Endometrium (tissue), 2 donors: ENCODE results near the gene NAA30.

Experiments used
- FAIRE-seq: peaks from 2 replicates; lab custom pipeline; 2012; peaks lifted over from hg19 to GRCh38; lab: Jason Lieb, UNC
- donor health status: control.
- donor health status: control.

The NAA30 gene

DNA sequence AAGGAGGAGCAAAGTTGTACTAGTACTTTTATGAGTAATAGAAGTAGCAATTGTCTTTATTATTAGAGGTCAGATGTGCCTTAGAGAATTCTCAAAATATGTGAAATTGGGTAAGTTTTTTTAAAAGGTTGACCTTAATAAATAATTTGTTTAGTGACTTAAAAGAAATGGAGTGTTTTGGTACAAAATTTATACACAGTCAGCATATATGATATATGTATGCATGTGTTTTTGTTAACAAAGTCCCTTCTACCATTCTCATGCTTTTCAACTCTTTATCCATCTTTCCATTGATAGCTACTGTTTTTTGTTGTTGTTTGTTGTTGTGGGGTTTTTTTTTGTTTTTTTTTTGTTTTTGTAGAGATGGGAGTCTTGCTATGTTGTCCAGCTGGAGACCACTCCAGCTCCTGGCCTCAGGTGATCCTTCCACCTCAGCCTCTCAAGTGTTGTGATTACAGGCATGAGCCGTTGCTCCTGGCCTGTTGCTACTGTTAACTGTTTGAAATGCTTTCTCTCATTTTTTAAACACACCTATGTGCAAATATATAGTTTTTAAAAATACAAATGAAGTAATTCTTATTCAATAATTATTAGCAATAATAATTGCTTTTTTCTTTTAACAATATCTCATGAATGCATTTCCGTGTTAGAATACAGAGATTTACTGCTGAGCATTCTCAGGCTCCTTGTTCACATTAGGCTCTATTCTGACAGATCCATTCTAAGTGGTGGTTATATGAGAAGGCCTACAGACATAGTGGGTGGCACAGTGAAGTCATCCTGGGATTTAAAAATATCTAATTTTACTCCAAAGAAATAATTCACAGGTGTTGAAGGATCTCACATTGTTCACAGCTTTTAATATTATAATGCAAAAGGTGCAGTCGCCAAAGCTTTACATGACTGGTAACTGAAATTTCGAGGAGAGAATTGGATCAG is 10.4 kb downstream of the NAA30 start:
- FAIRE-seq, result no peak

DNA sequence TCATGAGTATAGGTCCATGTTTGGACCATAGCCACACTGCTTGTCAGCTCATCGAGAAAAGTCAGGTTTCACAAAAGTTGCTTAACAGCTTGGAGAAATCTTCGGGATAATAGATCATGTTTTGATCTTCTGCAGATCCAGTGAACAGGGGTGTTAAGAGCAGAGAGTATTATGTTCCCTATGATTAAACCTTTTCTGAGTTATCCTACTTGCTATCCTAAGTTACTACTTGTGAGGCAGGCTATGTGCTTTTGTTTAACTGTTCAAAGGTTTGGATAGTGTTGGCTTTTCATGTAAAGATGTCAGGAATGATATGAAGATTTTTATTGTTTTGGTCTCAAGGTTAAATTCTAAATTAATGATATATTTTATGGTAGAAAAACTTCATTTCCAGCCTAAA is 11.1 kb downstream of the NAA30 start:
- no peak for FAIRE-seq

DNA sequence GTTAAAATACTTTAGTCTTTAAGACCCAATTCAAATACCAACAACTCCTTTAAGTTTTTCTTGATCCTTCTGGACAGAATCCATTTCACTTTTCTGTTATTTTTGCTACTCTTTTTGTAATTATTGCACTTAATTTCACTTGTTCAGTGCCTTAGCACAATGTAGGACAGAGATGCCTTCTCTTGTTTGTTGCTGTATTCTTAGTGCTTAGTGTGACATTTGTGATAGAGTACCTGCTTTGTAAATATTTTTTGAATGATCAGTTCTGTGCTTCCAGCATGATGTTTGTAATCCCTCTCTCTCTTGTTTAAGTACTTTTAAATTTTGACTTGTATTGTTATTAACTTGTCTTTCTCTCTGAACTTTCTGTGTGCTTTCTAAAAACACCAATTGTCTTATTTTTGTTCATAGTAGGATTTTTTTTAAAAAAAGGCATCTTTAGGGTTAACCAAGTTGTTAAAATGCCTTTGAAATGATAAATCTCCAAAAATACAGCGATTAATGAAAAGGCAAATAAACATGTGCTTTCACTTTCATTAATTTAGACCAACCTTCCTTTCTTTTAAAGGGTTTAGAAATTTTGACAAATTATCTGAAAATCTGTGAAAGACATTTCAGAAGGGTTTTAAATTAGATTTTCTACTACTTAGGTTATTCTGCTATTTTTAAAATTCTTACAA is 11.9 kb downstream of the NAA30 start:
- peak; percentile 45 for FAIRE-seq

DNA sequence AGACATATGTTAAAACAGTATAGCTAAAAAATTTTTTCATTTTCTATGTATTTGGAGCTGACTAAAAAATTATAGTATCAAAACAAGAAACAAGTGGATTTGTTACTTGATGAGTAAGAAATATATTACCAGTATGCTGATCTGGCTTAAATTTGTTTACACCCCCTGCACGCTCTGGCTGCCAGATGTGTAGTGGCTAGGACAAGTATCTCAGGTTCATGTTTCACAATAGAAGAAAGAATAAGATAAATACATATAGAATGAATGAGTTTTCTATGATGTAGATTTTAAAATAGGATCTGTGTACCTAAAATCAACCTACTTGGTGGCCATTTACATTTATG is 13.1 kb downstream of the NAA30 start:
- no peak for FAIRE-seq

DNA sequence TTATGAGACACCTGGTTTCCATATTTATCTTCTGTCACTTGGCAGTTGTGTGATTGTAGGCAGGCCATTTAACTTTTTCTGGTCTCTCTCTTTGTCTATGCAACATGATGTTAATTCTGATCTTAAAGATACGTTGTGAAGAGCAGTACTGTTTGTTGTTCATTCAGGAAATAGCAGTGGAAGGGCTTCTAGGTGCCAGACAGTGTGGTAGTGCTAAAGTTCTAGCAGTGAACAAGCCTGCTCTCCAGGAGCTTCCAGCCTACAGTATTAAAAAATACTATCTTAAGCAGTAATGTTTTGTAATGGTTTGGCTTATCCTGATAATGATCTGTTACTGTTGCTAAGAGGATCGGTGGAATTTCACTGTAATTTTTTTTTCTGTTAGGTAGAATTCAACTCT is 15.2 kb downstream of the NAA30 start:
- no peak for FAIRE-seq

DNA sequence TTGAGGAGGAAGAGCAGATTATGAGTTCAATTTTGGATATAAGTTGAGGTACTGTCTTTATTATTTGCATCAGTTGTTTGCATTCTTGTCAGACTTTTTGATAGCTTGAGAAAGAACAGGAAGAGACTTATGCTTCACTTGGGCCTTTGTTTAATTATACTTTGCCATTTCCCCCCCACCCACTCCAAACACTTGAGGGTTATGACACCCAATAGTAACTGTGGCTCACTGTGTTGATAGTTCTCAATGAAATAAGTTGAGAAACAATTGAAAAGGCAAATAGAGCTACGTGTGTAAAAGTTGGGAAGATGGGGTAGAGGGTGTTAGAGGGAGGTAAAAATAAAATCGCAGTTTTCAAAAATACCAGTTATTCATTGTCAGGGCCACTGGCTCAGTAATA is 17.7 kb downstream of the NAA30 start:
- no peak for FAIRE-seq

DNA sequence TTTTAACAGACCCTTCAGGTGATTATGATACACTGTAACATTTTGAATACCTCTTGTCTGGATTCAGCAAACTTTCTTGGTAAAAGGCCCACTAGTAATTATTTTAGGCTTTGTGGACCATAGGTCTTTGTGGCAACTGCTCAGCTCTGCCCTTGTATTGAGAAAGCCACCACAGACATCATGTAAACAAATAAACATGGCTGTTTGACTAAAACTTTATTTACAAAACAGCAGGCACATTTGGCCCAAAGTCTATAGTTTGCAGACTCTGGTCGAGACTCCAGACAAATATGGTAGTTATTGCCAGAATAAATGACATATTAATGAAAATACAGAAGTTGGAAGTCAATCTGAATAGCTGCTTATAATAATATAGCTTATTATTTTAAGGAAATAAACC is 18.2 kb downstream of the NAA30 start:
- FAIRE-seq, result no peak

DNA sequence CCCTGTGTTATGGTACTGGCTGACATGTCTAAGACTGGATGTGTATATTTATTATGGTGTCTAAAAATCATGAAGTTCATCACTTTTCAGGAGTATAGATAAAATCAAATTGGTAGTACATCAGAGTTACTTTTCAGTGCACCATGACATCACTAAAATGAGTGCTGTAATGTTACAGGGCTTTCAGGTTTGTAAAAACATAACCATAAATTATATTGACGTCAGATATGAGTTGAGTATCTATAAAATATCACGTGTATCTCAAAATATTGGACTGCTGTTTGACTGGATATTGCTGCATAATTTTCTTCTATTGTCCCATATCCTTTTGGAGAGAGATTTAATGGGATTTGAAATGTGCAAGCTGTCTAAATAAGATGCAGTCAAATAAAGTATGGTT is 22.0 kb downstream of the NAA30 start:
- FAIRE-seq, result no peak

DNA sequence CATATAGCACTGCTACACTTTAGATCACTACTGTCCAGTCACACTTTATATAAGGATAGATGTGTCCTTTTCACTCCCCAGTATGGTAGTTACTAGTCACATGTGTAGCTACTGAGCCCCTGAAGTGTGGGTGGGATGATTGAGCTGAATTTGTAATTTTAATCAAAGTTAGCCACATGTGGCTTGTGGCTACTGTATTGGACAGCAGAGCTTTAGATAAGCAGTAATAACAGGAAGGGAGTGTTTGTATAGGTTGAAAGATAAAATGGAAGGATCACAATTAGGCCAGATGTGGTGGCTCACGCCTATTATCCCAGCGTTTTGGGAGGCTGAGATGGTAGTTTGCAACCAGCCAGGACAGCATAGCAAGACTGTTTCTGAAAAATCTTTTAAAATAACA is 23.5 kb downstream of the NAA30 start:
- no peak for FAIRE-seq

DNA sequence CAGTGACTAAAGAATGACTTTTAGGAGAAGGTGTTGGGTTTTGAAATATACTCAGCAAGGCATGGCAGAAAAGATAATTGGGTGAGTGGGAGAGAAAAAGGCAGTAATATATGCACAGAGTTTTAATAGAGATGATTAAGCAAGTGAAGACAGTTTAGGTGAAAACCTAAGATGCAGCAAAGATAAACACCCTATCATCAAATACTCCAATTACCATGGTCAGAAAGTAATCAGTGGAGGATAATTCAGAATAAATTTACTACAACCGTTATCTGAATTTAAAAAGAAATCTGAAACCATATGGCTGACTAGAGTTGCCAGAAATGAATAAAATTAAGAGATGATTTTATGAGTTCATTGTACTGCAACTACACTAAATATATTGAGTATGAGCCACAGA is 26.8 kb downstream of the NAA30 start:
- FAIRE-seq, result no peak

DNA sequence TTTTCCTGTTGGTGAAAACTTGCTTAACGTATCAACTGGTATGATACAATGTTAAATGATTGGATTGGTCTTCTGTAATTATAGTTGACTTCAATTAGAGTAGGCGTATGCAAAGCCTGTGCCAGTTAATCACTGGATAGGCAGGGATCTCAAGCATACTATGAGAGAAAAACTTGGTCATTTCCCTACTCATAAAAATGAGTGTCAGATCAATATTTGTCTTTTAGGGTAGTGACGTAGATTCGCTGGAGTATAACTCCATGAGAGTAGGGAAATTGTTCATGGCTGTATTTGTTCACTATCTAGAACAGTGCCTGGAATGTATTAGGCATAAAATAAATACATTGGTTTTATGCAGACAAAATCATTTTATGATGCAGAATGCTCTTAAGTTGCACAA is 28.6 kb downstream of the NAA30 start:
- no peak for FAIRE-seq

DNA sequence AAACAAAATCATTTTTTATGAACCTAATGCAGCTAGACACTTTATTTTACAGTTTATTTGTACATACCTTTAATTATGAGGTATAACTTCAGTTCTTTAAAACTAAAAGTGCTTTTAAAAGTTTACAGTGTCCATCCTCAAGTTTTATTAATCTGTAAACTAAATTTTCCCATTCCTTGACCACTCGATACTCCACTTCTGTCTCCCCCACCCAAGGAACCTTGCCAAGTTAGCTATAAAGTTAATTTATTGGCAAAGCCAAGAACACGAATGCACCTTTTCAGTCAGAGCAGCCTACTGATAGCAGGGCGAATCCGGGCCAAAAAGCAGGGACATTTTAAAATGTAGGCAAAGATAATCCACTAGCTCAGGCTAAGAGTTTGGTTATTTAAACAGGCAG is 29.6 kb downstream of the NAA30 start:
- FAIRE-seq, result no peak

DNA sequence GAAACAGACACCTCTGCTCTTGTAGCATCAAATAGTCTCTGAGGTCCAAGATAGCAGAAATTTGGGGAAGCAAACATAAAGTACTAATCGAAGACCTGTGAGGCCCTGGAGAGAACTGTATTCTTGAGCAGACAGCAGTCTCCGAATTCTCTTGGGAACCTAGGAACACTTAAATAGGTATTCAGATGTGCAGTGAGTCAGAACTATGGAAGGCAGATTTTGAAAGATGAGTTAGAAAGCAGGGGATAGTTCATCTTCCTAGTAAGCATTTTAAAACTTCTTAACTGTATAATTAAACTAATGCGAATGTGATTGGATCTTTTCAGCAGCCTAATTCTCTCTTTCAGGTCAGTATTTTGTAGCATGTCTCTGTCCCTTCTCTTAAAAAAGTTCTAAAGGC is 30.6 kb downstream of the NAA30 start:
- FAIRE-seq, result no peak

DNA sequence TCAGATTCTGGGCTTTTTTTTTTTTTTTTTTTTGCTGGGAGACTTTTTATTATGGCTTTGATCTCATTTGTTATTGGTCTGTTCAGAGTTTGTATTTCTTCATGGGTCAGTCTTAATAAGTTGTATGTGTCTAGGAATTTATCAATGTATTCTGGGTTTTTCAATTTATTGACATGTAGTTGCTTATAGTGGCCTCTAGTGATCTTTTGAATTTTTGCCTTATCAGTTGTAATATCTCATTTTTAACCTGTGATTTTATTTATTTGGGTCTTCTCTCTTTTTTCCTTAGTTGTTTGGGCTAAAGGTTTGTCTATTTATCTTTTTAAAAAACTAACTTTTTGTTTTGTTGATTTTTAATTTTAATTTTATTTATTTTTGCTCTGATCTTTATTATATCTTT is 45.5 kb downstream of the NAA30 start:
- FAIRE-seq, result no peak

DNA sequence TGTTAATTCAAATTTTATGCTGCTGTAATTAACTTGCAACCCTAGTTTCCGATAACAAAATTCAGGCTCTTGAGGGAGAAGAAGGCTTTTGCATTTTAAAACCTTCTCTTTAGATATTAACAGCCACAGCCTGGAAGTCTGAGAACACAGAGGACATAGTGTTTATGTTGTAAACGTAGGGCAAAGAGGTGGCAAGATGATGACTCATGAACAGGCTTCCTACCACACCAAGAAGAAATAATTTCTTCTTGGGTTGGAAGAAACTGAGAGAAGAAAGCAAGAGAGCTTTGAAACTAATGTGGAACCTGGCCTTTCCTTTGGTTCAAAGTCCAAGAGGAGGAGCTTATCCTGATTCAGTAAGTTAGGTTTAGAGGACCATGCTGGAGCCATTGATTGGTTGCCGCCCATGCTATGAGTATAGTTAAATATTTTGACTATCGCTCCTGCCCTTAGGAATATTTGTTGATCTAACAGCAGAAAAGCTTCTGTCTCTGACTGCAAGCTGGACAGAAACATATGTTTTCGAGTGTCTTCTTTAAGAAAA is 71.5 kb downstream of the NAA30 start:
- FAIRE-seq, result no peak

DNA sequence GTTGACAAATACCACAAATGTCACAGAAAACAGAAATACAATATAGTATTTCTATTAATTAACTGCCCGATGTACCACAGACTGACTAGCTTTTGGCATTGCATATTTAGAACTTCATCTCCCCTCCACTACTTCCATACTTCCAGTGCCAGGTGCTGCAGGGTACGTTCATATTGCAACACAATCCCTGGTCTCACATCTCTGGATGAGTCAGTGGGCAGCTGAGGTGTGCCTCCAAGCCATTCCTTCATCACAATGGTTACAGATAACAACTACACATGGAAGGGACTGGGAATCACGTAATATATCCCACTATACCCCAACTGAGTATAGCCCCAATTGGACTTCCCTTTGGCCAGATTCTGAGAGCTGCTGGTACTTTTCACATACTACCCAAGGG is 72.2 kb downstream of the NAA30 start:
- no peak for FAIRE-seq

DNA sequence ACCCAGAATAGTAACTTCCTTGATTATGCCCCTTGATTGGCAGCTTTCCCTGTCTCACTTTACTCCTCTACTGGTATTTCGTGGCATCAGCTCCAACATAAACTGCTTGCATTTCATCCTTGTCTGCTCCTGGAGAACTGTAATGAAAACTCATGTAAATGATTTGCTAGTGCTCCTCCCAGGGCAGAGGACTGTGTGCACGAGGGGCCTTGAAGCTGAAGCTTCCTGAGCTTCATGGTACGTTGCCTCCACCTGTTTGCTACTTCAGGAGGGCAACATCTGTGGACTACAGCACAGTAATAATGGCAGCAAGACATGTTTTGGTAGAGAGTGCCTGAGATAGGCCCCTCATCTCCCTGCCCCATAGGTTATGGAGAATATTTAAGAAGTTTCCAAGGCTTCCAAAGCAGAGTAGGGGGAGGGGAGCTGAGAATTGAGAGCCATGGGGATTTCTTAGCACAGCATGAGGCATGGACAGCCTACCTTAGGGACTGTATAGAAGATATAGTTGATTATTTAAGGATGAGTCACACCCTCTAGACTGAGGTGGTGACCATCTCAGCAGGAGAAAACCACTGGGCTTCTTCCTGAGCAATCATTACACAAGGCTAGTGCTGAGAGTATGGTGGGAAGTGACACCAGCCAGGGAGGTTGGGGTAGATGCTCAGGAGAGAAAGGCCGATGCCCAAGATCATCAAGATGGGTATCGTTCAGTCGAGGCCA is 73.8 kb downstream of the NAA30 start:
- no peak for FAIRE-seq
